ENCODE data around the gene SLC4A8.

Gene SLC4A8

DNA sequence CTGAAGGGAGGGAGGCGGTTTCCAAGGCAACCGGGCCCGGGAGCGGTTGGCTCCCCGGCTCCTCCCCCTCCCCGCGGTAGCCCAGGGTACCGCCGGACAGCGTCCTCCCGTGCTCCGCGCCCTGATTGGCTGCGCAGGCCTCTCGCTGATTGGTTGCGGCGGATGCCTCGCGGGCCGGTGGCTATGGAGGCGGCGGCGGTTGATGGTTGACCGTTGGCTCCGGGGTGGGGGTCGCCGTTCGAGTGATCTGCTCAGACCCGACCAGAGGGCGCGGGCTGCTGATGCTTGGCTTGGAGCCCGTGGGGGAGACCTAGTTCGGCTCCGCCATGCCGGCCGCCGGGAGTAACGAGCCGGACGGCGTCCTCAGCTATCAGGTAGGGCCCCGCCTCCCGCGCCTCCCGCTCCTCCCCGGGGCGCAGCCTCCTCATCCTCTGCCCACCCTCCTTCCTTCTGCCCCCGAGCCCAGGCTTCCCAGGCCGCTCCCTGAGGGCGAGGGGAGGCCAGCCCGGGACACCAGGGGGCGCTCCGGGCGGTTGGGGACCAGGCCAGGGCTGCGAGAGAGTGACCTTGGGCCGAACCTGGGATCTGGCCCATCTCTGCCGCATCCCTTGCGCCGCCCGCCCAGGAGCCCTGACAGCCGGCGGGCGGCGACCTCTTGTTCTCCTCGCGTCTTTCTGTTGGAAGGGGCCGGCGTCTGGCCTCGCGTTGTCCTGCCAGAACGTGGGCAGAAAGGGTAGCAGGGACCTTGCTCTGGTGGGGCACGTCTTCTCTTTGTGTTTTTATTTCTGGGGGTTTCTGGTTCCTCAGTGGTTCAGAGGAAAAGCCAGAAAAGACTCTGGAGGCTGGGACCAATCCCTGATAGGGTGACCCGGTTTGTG, at the start of gene SLC4A8:
Gene SLC4A8 (plus strand): TSS at position 170 of the 878 bp plus-strand sequence. CDS start 157 bp downstream, at position 327.
- DNase-seq: peak; percentile 71

DNA sequence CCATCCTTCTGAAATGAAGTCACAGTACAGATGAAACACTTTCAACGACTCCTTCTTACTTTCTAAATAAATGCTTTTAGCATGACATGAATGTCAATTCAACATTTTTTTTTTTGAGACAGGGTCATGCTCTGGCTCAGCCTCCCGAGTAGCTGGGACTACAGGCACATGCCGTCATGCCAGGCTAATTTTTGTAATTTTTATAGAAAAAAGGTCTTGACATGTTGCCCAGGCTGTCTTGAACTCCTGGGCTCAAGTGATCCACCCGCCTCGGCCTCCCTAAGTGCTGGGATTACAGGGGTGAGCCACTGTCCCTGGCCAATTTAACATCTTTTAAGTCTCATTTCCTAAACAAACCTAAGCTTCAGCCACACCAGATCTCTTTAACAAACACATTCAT, 49.8 kb upstream of the SLC4A8 start:
- DNase-seq: no peak

DNA sequence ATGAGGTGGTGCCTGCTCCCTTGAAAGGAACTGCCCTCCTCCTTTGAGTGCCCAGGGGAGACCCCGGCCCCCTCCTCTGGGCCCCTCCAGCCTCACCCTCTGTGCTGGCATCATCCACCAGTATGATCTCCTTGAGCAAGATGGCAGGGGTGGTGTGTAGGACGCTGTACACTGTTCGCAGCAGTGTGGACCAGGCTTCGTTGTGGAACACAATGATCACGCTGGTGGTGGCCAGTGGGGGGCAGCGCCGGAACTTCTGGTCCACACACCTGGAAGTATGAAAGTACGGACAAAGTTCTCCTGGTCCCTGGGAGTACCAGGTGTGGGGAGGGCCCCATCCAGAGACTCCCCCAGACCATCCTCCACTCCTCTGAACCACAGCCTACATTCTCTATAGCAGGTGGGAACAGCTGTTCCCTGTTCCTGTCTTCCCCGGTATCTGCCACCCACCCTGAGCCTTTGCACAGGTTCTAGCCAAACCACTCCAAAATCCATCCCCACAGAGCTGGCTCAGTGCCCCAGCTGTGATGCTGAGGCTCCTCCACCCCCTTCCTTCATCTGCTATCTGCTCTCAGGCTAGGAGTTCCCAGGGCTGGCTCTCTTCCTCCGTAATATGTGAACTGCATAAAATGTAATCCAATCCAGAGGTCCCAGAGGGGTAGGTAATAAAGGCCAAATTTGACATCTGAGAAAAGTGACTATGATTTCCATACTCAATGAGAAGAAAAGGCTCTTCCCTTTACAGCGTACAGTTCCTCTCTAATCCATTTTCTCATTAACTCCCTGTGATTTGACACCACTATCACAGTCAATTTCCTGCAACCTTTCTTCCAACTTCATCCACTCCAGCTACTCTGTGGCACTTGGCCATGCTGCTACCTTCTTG, 47.3 kb upstream of the SLC4A8 start:
- no peak for DNase-seq

GRCh38 chr12:51378749-51379148, 45.9 kb upstream of the SLC4A8 start:
- DNase-seq: no peak

- DNase-seq: no peak
Observed at GRCh38 chr12:51379571-51379970, 45.1 kb upstream of the SLC4A8 start.

- no peak for DNase-seq
Observed at GRCh38 chr12:51381226-51382079, 43.2 kb upstream of the SLC4A8 start.

DNA sequence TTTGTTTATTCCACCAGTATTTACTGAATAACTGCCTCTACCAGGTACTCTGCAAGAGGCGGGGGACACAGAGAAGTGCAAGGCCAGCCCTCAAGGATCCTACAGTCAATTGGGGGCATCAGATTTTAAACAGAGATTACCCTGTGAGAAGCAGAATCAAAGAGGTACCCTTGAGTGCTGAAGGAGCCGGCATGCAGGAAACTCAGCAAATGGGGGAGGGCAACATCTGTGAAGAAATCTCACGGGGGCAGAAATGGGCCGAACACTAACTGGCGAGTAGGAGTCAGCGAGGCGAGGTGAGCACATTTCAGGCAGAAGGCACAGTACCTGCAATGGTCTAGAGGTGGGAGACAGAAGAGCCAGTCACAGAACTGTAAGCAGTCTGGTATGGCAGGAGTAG, 42.5 kb upstream of the SLC4A8 start:
- no peak for DNase-seq

- DNase-seq: no peak
Observed at GRCh38 chr12:51383269-51383905, 41.2 kb upstream of the SLC4A8 start.

DNA sequence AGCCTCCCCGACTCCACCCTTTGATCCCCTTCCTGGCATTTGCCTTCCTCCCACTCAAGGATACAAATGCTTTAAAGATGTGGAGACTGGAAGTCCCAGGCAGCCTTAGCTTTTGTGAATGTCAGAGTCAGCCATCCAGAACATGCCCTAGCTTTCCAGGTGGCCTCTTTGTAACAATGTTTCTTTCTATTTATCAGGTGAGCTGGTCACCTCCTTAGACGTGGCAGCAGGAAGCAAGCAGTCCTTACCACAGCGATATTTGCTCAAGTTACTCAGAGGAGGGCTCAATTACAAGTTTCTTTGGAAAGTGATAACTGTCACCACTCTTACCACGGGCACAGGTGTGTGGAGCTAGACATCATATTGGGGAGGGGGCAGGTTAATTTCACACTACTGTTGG, 38.3 kb upstream of the SLC4A8 start:
- no peak for DNase-seq

- no peak for DNase-seq
Observed at GRCh38 chr12:51388069-51388799, 36.4 kb upstream of the SLC4A8 start.

- no peak for DNase-seq
Observed at GRCh38 chr12:51388846-51389245, 35.8 kb upstream of the SLC4A8 start.

DNA sequence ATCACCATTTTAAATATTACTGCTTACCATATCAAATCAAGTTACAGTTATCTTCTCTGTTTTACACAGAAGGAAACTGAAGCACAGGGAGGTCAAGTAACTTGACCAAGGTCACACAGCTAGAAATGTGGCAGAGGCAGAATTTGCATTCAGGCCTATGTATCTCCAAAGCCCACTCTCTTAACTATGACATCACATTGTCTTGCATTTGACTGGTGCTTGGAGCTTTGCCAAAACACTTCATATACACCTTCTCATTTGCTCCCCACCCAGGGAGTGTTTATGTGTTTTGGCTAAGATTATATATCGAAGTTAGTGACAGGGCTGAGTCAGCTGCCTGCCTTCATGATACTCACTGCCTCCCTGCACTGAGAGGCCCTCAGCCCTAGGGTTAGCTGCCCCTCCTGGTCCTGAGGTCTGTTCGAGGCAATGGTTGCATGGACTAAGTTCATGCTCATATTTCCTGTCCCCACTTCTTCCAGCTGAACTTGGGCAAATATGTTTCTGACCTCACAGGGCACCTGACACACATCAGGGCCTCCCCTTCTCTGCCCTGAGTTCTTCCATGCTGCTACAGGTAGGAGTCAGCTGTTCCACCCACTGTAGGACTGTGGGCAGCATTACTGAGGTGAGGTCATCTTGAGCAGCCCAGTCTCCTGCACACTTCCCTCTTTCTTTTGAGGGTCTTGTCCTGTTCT, 35.2 kb upstream of the SLC4A8 start:
- DNase-seq: peak; percentile 40

GRCh38 chr12:51390457-51390856, 34.2 kb upstream of the SLC4A8 start:
- DNase-seq: no peak

- no peak for DNase-seq
Observed at GRCh38 chr12:51390891-51391282, 33.7 kb upstream of the SLC4A8 start.

DNA sequence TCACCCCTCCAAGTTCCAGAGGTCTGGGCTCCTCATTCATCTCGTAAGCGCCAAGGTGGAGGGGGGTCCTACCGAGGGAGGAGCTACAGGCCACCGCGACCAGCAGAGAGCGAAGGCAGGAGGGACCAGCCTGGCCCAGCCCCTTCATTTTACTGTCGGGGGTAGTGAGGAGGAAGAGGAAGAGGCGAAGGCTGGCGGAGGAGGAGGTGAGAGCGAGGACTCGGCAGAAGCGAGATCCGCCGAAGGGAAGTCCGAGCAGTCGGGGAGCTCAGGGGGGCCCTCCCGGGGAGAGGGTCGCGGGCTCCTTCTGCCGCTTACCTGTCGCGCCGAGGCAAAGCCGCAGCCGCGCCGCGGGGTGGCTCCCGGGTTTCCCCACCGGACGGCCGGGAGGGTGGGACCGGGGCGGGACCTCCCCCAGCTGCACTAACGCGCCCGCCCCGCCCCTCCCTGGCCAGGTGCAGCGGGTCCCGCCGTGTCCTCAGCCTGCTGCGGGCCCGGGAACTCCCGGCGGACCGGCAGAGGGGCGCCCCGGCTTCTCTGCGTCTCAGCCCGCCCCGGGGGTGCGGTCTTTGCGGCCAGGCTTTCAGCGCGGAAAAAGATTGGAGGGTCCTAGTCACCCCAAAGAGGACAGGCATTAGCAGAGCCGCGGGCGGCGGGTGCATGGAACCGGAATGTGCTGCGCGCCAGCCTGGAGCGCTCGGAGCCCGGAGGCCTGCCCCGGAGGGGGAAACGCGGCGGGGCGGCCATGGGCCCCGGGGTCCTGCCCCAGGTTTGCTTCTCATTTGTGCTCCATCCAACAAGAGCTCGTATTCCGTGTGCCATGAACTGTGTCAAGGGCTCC, 33.1 kb upstream of the SLC4A8 start, which contains the start of gene GALNT6:
Gene GALNT6 (minus strand): TSS at position 124 of the 841 bp plus-strand sequence. CDS start 11,625 bp downstream, outside the sequence.
- peak; percentile 84 for DNase-seq

- DNase-seq: peak; percentile 41
Observed at GRCh38 chr12:51392556-51393237, 31.9 kb upstream of the SLC4A8 start.

DNA sequence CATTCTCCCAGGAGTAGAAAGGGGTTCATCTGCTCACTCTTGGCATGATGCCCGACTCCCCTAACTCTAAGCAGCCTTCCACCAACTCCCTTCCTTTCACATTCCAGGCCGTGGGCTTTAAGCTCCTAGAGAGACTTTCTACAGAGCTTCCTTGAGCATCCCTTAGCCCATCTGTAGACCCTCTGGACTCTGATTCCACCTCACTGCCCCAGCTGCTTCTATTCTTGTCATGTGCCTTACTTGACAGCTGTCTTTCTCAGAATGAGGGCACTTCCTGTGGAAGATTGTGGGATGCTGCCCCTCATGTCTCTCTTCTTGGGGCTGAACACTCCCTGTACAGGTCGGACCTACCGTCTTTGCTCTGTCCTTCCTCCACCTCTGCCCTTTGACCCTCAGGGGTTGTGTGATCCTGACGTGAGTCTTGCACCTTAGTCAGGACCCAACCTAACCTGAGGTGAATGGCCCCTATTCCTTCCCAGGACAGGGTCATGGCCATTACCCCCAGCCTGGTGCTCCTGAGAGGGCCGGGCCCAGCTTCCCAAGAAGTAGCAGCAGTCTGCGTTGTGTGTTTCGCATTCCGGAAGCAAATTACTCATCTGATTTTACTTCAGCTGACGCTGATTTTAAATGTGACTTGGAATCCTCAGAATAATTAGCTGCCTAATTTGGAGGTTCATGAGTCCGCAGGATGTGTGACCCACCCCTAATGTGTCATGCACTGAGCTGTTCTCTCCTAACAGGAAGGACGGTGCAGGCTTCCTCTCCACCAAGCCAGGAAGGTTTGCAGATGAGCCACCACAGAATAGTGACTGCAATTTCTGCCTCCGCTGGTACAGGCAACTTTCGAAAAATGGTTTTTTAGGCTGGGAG, 30.7 kb upstream of the SLC4A8 start:
- peak; percentile 57 for DNase-seq

Data from activated T-cell treated with anti-CD3 and anti-CD28 coated beads, Interleukin-2, amount 50 U/mL, for 1 hour (primary cell).